ENCODE measurements around the gene NRARP. TPM values are rescaled to one million over a fixed set of nuclear protein-coding genes. Genes with fewer than 3 reads are reported as not detected.

Gene NRARP, protein sequence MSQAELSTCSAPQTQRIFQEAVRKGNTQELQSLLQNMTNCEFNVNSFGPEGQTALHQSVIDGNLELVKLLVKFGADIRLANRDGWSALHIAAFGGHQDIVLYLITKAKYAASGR
- total RNA-seq (2022; extraction: Qiagen RNA extraction; ENCODE audit: low read depth) = 3.9 to 9.5 TPM (median 7.7 TPM) in 5 replicates

DNA sequence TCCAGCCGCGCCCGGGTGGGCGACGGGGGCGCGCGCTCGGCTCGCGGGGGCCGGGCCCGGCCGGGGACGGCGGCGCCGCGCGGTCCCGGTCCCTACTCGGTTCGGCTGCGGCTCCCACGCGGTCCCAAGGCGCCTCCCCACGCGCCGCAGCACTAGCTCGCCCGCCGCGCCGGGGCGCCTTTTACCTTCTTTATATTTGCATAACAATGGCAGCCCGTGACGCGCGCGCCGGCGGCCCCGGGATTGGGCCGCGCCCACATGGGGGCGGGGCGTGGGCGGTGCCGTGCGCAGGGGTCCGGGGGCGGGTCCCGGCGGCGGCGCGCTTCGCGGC, at the start of gene NRARP:
TSS of gene NRARP (minus strand) at position 154 of the 331 bp plus-strand sequence. CDS start 343 bp downstream, outside the sequence.

DNA sequence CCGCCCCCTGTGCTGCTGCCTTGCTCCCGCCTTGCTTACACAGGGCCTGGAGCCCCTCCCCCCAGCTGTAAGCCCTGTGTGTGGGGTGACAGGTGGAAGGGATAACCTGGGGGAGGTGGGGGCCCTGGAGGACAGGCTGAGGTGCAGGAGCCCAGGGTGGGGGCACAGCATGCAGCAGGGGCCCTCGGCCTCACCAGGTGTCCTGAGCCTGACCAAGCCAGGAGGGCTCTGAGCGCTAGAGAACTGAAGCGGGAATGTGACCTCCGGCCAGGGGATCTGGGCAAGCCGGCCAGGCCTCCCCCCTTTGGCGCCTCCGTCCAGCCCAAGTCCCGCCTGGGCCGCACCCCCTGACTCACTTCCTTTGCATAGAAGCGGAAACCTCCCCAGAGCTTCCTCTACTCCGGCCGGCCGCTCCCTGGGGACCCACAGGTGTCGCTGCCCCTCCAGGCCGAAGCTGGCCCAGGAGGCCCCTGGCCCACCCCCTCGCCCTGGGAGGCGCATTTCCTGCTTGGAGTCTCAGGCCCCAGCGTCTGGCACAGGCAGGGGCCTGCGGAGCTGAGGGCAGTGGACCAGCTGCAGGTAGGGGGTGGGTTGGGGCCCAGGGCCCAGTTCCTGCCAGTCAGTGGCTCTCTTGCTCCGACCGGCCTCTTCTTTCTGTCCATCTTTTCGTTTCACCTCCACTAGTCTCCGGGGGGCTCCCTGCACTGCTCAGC, 24.6 kb downstream of the NRARP start, which contains the start of gene TOR4A:
TSS of gene TOR4A (plus strand) at position 398 of the 713 bp plus-strand sequence. CDS start 964 bp downstream, outside the sequence.

DNA sequence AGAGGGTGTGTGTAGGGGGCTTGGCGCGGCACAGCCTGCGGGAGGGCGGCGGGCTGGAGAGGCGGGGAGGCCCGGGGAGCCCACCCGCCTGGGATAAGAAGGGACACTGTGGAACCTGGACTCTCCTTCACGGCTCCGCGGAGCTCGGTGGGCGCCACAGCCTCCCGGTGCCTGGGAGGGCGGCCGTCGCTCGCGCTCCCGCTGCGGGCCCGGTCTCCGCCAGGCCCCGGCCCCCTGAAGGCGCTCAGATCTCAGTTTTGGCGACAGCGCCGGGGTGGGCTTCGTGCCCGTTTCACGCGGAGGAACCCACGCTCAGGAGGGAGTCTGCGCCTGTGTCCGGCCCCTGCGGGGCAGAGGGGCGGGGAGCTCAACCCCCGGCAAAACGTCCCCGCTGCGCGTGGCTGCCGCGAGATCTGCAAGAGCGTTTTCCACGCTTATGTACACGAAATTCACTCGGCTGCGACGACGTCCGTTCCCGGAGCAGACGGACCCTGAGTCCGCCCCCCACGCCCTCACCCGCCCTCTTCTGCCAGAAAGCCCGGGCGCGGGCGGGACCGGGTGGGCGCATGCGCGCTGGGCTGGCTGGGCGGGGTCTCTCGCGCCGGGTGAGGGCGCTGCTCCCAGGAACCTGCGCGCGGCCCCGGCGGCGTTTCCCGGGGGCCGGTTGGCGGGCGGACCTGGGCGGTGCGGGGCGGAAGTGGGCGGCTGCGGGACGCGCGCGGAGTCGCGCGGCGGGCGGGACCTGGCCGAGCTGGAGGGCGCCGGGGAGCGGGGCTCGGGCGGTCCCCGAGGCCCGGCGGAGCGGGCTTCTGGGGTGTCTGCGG, 47.2 kb downstream of the NRARP start, which contains the start of gene NELFB:
TSS of gene NELFB (plus strand) at position 704 of the 824 bp plus-strand sequence.

DNA sequence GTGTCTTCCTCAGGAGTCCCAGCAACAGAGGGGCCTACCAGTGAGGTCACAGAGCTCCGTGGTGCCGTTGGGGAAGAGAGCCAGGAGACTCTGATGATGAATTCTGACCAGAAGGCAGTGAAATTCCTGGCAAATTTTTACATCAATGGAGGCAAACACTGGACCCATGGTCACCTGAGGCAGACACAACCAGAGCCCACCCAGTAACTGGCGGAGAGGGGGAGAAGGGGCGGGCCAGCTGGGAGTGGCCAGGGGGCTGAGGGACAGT, 50.9 kb downstream of the NRARP start, which contains the start of gene STPG3:
TSS of gene STPG3 (plus strand) at position 93 of the 268 bp plus-strand sequence. CDS start at position 94, 1 bp downstream.

Other genes with a start within 250 kb of the NRARP start
- gene ENTPD2, start 248.2 kb downstream of the NRARP start, total RNA-seq (2022; extraction: Qiagen RNA extraction; ENCODE audit: low read depth) = 0.31 to 1.1 TPM (median 0.91 TPM) in 5 replicates
- 14.0 to 28.0 TPM (median 25.8 TPM) in 5 replicates for gene SAPCD2, start 231.7 kb downstream of the NRARP start, total RNA-seq (2022; extraction: Qiagen RNA extraction; ENCODE audit: low read depth)
- gene UAP1L1, start 224.8 kb downstream of the NRARP start, total RNA-seq (2022; extraction: Qiagen RNA extraction; ENCODE audit: low read depth) = 9.3 to 14.6 TPM (median 11.2 TPM) in 5 replicates
- 42.0 to 52.8 TPM (median 50.3 TPM) in 5 replicates for gene MAN1B1, start 215.3 kb downstream of the NRARP start, total RNA-seq (2022; extraction: Qiagen RNA extraction; ENCODE audit: low read depth)
- 71.8 to 128 TPM (median 111 TPM) in 5 replicates for gene DPP7, start 187.5 kb downstream of the NRARP start, total RNA-seq (2022; extraction: Qiagen RNA extraction; ENCODE audit: low read depth)
- 0.26 to 0.78 TPM (median 0.52 TPM) in 5 replicates for gene GRIN1, start 163.1 kb downstream of the NRARP start, total RNA-seq (2022; extraction: Qiagen RNA extraction; ENCODE audit: low read depth)
- 0.50 to 1.9 TPM (median 1.9 TPM) in 5 replicates for gene LRRC26, start 132.2 kb downstream of the NRARP start, total RNA-seq (2022; extraction: Qiagen RNA extraction; ENCODE audit: low read depth)
- gene TMEM210, start 130.2 kb downstream of the NRARP start, total RNA-seq (2022; extraction: Qiagen RNA extraction; ENCODE audit: low read depth) = not detected in 5 replicates
- gene ANAPC2, start 113.7 kb downstream of the NRARP start, total RNA-seq (2022; extraction: Qiagen RNA extraction; ENCODE audit: low read depth) = 21.7 to 38.1 TPM (median 33.0 TPM) in 5 replicates
- 103 to 153 TPM (median 139 TPM) in 5 replicates for gene SSNA1, start 113.6 kb downstream of the NRARP start, total RNA-seq (2022; extraction: Qiagen RNA extraction; ENCODE audit: low read depth)
- 5.1 to 10.4 TPM (median 8.8 TPM) in 5 replicates for gene TPRN, start 101.5 kb downstream of the NRARP start, total RNA-seq (2022; extraction: Qiagen RNA extraction; ENCODE audit: low read depth)
- 33.4 to 46.5 TPM (median 43.2 TPM) in 5 replicates for gene TMEM203, start 96.6 kb downstream of the NRARP start, total RNA-seq (2022; extraction: Qiagen RNA extraction; ENCODE audit: low read depth)
- gene NDOR1, start 96.6 kb downstream of the NRARP start, total RNA-seq (2022; extraction: Qiagen RNA extraction; ENCODE audit: low read depth) = 10.9 to 18.5 TPM (median 16.3 TPM) in 5 replicates
- gene RNF208, start 80.0 kb downstream of the NRARP start, total RNA-seq (2022; extraction: Qiagen RNA extraction; ENCODE audit: low read depth) = 1.1 to 2.2 TPM (median 2.0 TPM) in 5 replicates
- gene CYSRT1, start 77.1 kb downstream of the NRARP start, total RNA-seq (2022; extraction: Qiagen RNA extraction; ENCODE audit: low read depth) = 2.7 to 4.3 TPM (median 4.1 TPM) in 5 replicates
- 0.16 to 0.23 TPM (median 0.23 TPM) in 3 of 5 replicates, not detected in the others for gene RNF224, start 74.8 kb downstream of the NRARP start, total RNA-seq (2022; extraction: Qiagen RNA extraction; ENCODE audit: low read depth)
- gene SLC34A3, start 71.4 kb downstream of the NRARP start, total RNA-seq (2022; extraction: Qiagen RNA extraction; ENCODE audit: low read depth) = 0.07 to 0.08 TPM (median 0.07 TPM) in 3 of 5 replicates, not detected in the others
- 579 to 790 TPM (median 733 TPM) in 5 replicates for gene TUBB4B, start 61.0 kb downstream of the NRARP start, total RNA-seq (2022; extraction: Qiagen RNA extraction; ENCODE audit: low read depth)
- not detected in 5 replicates for gene STPG3, start 51.0 kb downstream of the NRARP start, total RNA-seq (2022; extraction: Qiagen RNA extraction; ENCODE audit: low read depth)
- gene NELFB, start 46.9 kb downstream of the NRARP start, total RNA-seq (2022; extraction: Qiagen RNA extraction; ENCODE audit: low read depth) = 41.2 to 58.1 TPM (median 53.4 TPM) in 5 replicates
- 18.6 to 30.7 TPM (median 27.4 TPM) in 5 replicates for gene TOR4A, start 24.5 kb downstream of the NRARP start, total RNA-seq (2022; extraction: Qiagen RNA extraction; ENCODE audit: low read depth)
- gene EXD3, start 120.9 kb upstream of the NRARP start, total RNA-seq (2022; extraction: Qiagen RNA extraction; ENCODE audit: low read depth) = 4.0 to 7.3 TPM (median 5.5 TPM) in 5 replicates
- 1.1 to 2.4 TPM (median 1.7 TPM) in 5 replicates for gene NOXA1, start 121.1 kb upstream of the NRARP start, total RNA-seq (2022; extraction: Qiagen RNA extraction; ENCODE audit: low read depth)
- 0.15 to 0.31 TPM (median 0.20 TPM) in 5 replicates for gene ENTPD8, start 139.1 kb upstream of the NRARP start, total RNA-seq (2022; extraction: Qiagen RNA extraction; ENCODE audit: low read depth)
- gene NSMF, start 157.1 kb upstream of the NRARP start, total RNA-seq (2022; extraction: Qiagen RNA extraction; ENCODE audit: low read depth) = 29.6 to 45.5 TPM (median 40.6 TPM) in 5 replicates
- gene PNPLA7, start 248.1 kb upstream of the NRARP start, total RNA-seq (2022; extraction: Qiagen RNA extraction; ENCODE audit: low read depth) = 0.54 to 0.85 TPM (median 0.83 TPM) in 5 replicates
- gene MRPL41, start 249.6 kb upstream of the NRARP start, total RNA-seq (2022; extraction: Qiagen RNA extraction; ENCODE audit: low read depth) = 53.0 to 92.3 TPM (median 89.7 TPM) in 5 replicates

All from A549 treated with RU486 at 1 μM for 4 hours (cell line).